Calu3 (cell line): Measurements from ENCODE around the gene ZBTB39. TPM values are rescaled to one million over a fixed set of nuclear protein-coding genes. Genes with fewer than 3 reads are reported as not detected.

Experiments
- BruUV-seq: library from RNA; stranded (reverse); fragments of 400-500 nt; replicated peaks from 2 replicates; lab custom pipeline; 2021; lab: Mats Ljungman, UMichigan
- CTCF ChIA-PET: fragments of 300-600 bp; sonication (Branson Sonifier 250); formaldehyde crosslinking; loops from one replicate; lab custom pipeline; 2022; ENCODE audit warnings: antibody characterized with exemption; lab: Charles Lee
- DNase-seq: peaks from one replicate; pipeline ENCODE4 v3.0.0; 2022
- H3K27ac Mint-ChIP-seq: one replicate; pipeline ENCODE4 v1.8.0; 2022; ENCODE audit warnings: mixed read lengths; ENCODE audit not compliant: unreplicated experiment
- H3K27me3 Mint-ChIP-seq: one replicate; pipeline ENCODE4 v1.8.0; 2022; ENCODE audit warnings: mixed read lengths; ENCODE audit not compliant: unreplicated experiment
- H3K36me3 Mint-ChIP-seq: one replicate; pipeline ENCODE4 v1.8.0; 2022; ENCODE audit warnings: mild to moderate bottlenecking, moderate library complexity, mixed read lengths; ENCODE audit not compliant: insufficient read depth, unreplicated experiment
- H3K4me1 Mint-ChIP-seq: one replicate; pipeline ENCODE4 v1.8.0; 2022; ENCODE audit warnings: mild to moderate bottlenecking, low read depth, mixed read lengths; ENCODE audit not compliant: unreplicated experiment
- H3K4me3 Mint-ChIP-seq: one replicate; pipeline ENCODE4 v1.8.0; 2022; ENCODE audit warnings: mild to moderate bottlenecking, low read depth, moderate library complexity, mixed read lengths; ENCODE audit not compliant: unreplicated experiment
- H3K9me3 Mint-ChIP-seq: one replicate; pipeline ENCODE4 v1.8.0; 2022; ENCODE audit warnings: low read depth, mixed read lengths; ENCODE audit not compliant: unreplicated experiment
- CTCF ChIP-seq: fragments of 200-600 bp; IDR thresholded peaks from one replicate; pipeline ENCODE4 v1.8.0; 2022; ENCODE audit warnings: antibody characterized with exemption; ENCODE audit not compliant: unreplicated experiment
- intact Hi-C: fragments of 100-400 bp; cut with micrococcal nuclease; formaldehyde crosslinking; loops from one replicate; pipeline ENCODE4 v1.10.0; 2022; ENCODE audit not compliant: unreplicated experiment
- total RNA-seq: library from RNA; stranded (reverse); gene quantifications from 2 replicates; pipeline ENCODE4 v1.2.3, GENCODE V29; 2022

Gene ZBTB39
- total RNA-seq, 1 experiment from 2014 or later: 10.8 TPM

GRCh38 chr12:57031138-57031725 lies 24.9 kb upstream of the ZBTB39 start:
- no peak for TF ChIP-seq CTCF
- no peaks in the 10 kb centered on the region for H3K9me3 Mint-ChIP-seq

GRCh38 chr12:57029457-57029856 lies 23.1 kb upstream of the ZBTB39 start:
- intact Hi-C loops: no loop called here
- no TSS peak for BruUV-seq
- H3K9me3 Mint-ChIP-seq: no peaks in the 10 kb centered on the region
- CTCF ChIA-PET: interaction anchor here (0.6 kb wide), 1 partner anchor 235 kb away, joined by 4 read pairs; no protein-coding TSS in a partner anchor
- TF ChIP-seq CTCF: no peak
- no peak overlapping the region for H3K4me3 Mint-ChIP-seq
- no peak for DNase-seq
- peaks cover 61% of the 10 kb centered on the region for H3K27me3 Mint-ChIP-seq
- H3K4me1 Mint-ChIP-seq: peaks cover 7% of the 10 kb centered on the region
- no peak overlapping the region for H3K27ac Mint-ChIP-seq
- H3K36me3 Mint-ChIP-seq: no peaks in the 10 kb centered on the region

More at GRCh38 chr12:57031138-57031725, 24.9 kb upstream of the ZBTB39 start:
- DNase-seq: no peak
- Mint-ChIP-seq H3K27ac (no peak overlapping the region), H3K36me3 (no peaks in the 10 kb centered on the region), H3K4me3 (no peak overlapping the region), H3K4me1 (peaks cover 7% of the 10 kb centered on the region), H3K27me3 (peaks cover 59% of the 10 kb centered on the region)
- intact Hi-C loops: no loop called here
- BruUV-seq: no TSS peak
- CTCF ChIA-PET: interaction anchor here (0.6 to 1.5 kb wide), 6 partner anchors 12 to 81 kb away, joined by 3 to 11 read pairs (median 4); partner anchors contain the start of gene STAT6

GRCh38 chr12:57027805-57028153 lies 21.4 kb upstream of the ZBTB39 start:
- Mint-ChIP-seq H3K27ac (no peak overlapping the region), H3K4me1 (peaks cover 7% of the 10 kb centered on the region)

GRCh38 chr12:57027011-57027804 lies 20.9 kb upstream of the ZBTB39 start:
- TF ChIP-seq CTCF: no peak
- intact Hi-C loops: no loop called here
- CTCF ChIA-PET: interaction anchor here (1.6 kb wide), 1 partner anchor 85 kb away, joined by 8 read pairs; no protein-coding TSS in a partner anchor
- Mint-ChIP-seq H3K9me3 (no peaks in the 10 kb centered on the region), H3K27ac (no peak overlapping the region), H3K4me3 (no peak overlapping the region), H3K27me3 (peaks cover 64% of the 10 kb centered on the region), H3K36me3 (no peaks in the 10 kb centered on the region), H3K4me1 (peaks cover 7% of the 10 kb centered on the region)
- no TSS peak for BruUV-seq
- no peak for DNase-seq

More at GRCh38 chr12:57027805-57028153, 21.4 kb upstream of the ZBTB39 start:
- TF ChIP-seq CTCF: no peak
- CTCF ChIA-PET: interaction anchor here (1.6 kb wide), 1 partner anchor 84 kb away, joined by 8 read pairs; no protein-coding TSS in a partner anchor
- H3K4me3 Mint-ChIP-seq: no peak overlapping the region
- no peaks in the 10 kb centered on the region for H3K9me3 Mint-ChIP-seq
- peaks cover 69% of the 10 kb centered on the region for H3K27me3 Mint-ChIP-seq
- no peaks in the 10 kb centered on the region for H3K36me3 Mint-ChIP-seq
- DNase-seq: no peak
- intact Hi-C loops: no loop called here
- BruUV-seq: no TSS peak
